Trophoblast cell (in vitro differentiated cells and primary cell): ENCODE data around the gene TFAM.

Source experiments
- DNase-seq, 2 donors: peaks; one replicate each; pipeline ENCODE4 v3.0.0-alpha.2; 2016
- H2AFZ ChIP-seq: 2 replicates; pipeline ENCODE4 v1.6.1; 2013; ENCODE audit warnings: low read length, moderate library complexity, mild to moderate bottlenecking; ENCODE audit not compliant: insufficient read depth, poor library complexity
- H2AK5ac ChIP-seq: 2 replicates; pipeline ENCODE4 v1.6.1; 2013; ENCODE audit warnings: mild to moderate bottlenecking, low read length
- H2BK120ac ChIP-seq: 2 replicates; pipeline ENCODE4 v1.6.1; 2013; ENCODE audit warnings: low read length, mild to moderate bottlenecking, moderate library complexity; ENCODE audit not compliant: insufficient read depth, poor library complexity
- H2BK12ac ChIP-seq: 2 replicates; pipeline ENCODE4 v1.6.1; 2013; ENCODE audit warnings: mild to moderate bottlenecking, low read length, moderate library complexity
- H2BK5ac ChIP-seq: 2 replicates; pipeline ENCODE4 v1.6.1; 2013; ENCODE audit warnings: low read length, low read depth, moderate library complexity, mild to moderate bottlenecking; ENCODE audit not compliant: poor library complexity
- H3K14ac ChIP-seq: 2 replicates; pipeline ENCODE4 v1.6.1; 2013; ENCODE audit warnings: mild to moderate bottlenecking, low read length
- H3K18ac ChIP-seq: 2 replicates; pipeline ENCODE4 v1.6.1; 2013; ENCODE audit warnings: mild to moderate bottlenecking, low read length
- H3K23ac ChIP-seq: 2 replicates; pipeline ENCODE4 v1.6.1; 2013; ENCODE audit warnings: low read length
- H3K27ac ChIP-seq: 2 replicates; pipeline ENCODE4 v1.5.1; 2013; ENCODE audit warnings: low read depth, mild to moderate bottlenecking, inconsistent platforms, low read length, moderate library complexity
- H3K27me3 ChIP-seq: 2 replicates; pipeline ENCODE4 v1.6.1; 2013; ENCODE audit warnings: inconsistent platforms, mild to moderate bottlenecking, low read length, moderate library complexity; ENCODE audit not compliant: insufficient read depth
- H3K36me3 ChIP-seq, 2 experiments: 1 replicate in 1 of 2; 2 replicates in 1 of 2; pipeline ENCODE4 v1.6.1; 2013; ENCODE audit warnings: low read length in 2 of 2, mild to moderate bottlenecking in 2 of 2, moderate library complexity in 1 of 2; ENCODE audit not compliant: insufficient read depth in 2 of 2, control insufficient read depth in 1 of 2
- H3K4ac ChIP-seq: 2 replicates; pipeline ENCODE4 v1.6.1; 2013; ENCODE audit warnings: low read depth, mild to moderate bottlenecking, low read length, moderate library complexity
- H3K4me1 ChIP-seq, 2 experiments: 1 replicate in 1 of 2; 2 replicates in 1 of 2; pipeline ENCODE4 v1.6.1; 2013; ENCODE audit warnings: low read length in 2 of 2, mild to moderate bottlenecking in 2 of 2, moderate library complexity in 1 of 2; ENCODE audit not compliant: insufficient read depth in 2 of 2, control insufficient read depth in 1 of 2
- H3K4me2 ChIP-seq: 2 replicates; pipeline ENCODE4 v1.6.1; 2013; ENCODE audit warnings: inconsistent platforms, mild to moderate bottlenecking, low read length, moderate library complexity
- H3K4me3 ChIP-seq: 2 replicates; pipeline ENCODE4 v1.5.1; 2013; ENCODE audit warnings: mild to moderate bottlenecking, low read depth, low read length, inconsistent platforms
- H3K79me1 ChIP-seq: one replicate; pipeline ENCODE4 v1.6.1; 2013; ENCODE audit warnings: low read length
- H3K79me2 ChIP-seq: 2 replicates; pipeline ENCODE4 v1.6.1; 2013; ENCODE audit warnings: low read length, mild to moderate bottlenecking; ENCODE audit not compliant: control insufficient read depth, insufficient read depth, poor library complexity
- H3K9ac ChIP-seq: 2 replicates; pipeline ENCODE4 v1.6.1; 2013; ENCODE audit warnings: mild to moderate bottlenecking, low read length
- H3K9me3 ChIP-seq: 2 replicates; pipeline ENCODE4 v1.6.1; 2013; ENCODE audit warnings: low read depth, mild to moderate bottlenecking, control low read depth, inconsistent platforms, low read length; ENCODE audit not compliant: insufficient read depth
- H4K12ac ChIP-seq: 2 replicates; pipeline ENCODE4 v1.6.1; 2013; ENCODE audit warnings: low read depth, mild to moderate bottlenecking, low read length, moderate library complexity
- H4K8ac ChIP-seq: 2 replicates; pipeline ENCODE4 v1.6.1; 2013; ENCODE audit warnings: low read depth, mild to moderate bottlenecking, low read length, moderate library complexity
- H4K91ac ChIP-seq: one replicate; pipeline ENCODE4 v1.6.1; 2013; ENCODE audit warnings: low read depth, mild to moderate bottlenecking, low read length, moderate library complexity
- WGBS: extraction: QIAGEN DNeasy Blood & Tissue Kit; methylation state at CpG from one replicate; pipeline ENCODE4 v1.1.7; 2013; ENCODE audit warnings: missing lambda C conversion rate; ENCODE audit not compliant: insufficient read length, insufficient coverage; ENCODE audit errors: extremely low coverage; 5-methylcytosine and 5-hydroxymethylcytosine counted together

The TFAM gene

GRCh38 chr10:58351616-58352578, 33.3 kb upstream of the TFAM start:
- Histone ChIP-seq H2BK5ac (no peak overlapping the region), H3K23ac (no peak overlapping the region), H4K12ac (no peak overlapping the region), H4K8ac (no peak overlapping the region), H3K9me3 (no peaks in the 10 kb centered on the region), H3K27me3 (no peaks in the 10 kb centered on the region), H2BK120ac (no peak overlapping the region), H3K14ac (no peak overlapping the region), H3K18ac (no peak overlapping the region), H3K4me3 (no peak overlapping the region), H2AK5ac (no peak overlapping the region), H3K4me2 (no peak overlapping the region), H3K79me1 (no peaks in the 10 kb centered on the region), H3K27ac (no peak overlapping the region), H3K4ac (no peak overlapping the region), H3K36me3 (no peaks in the 10 kb centered on the region), H3K79me2 (no peaks in the 10 kb centered on the region), H3K9ac (no peak overlapping the region), H4K91ac (no peak overlapping the region), H2AFZ (no peak overlapping the region), H2BK12ac (no peak overlapping the region), H3K4me1 (no peaks in the 10 kb centered on the region)
- WGBS: no CpG with 5 or more reads among the region's 7 CpGs
- no peak for DNase-seq

GRCh38 chr10:58352956-58353610, 32.1 kb upstream of the TFAM start:
- H3K79me2 ChIP-seq: no peaks in the 10 kb centered on the region
- no peak overlapping the region for H4K12ac ChIP-seq
- no peak overlapping the region for H2BK5ac ChIP-seq
- H3K9me3 ChIP-seq: no peaks in the 10 kb centered on the region
- no CpG with 5 or more reads among the region's 2 CpGs for WGBS
- H2BK12ac ChIP-seq: no peak overlapping the region
- H3K36me3 ChIP-seq: no peaks in the 10 kb centered on the region
- H3K79me1 ChIP-seq: no peaks in the 10 kb centered on the region
- no peak overlapping the region for H2BK120ac ChIP-seq
- no peak overlapping the region for H3K23ac ChIP-seq
- H3K18ac ChIP-seq: no peak overlapping the region
- no peak overlapping the region for H3K27ac ChIP-seq
- no peak overlapping the region for H3K4ac ChIP-seq
- H3K4me2 ChIP-seq: no peak overlapping the region
- H3K27me3 ChIP-seq: no peaks in the 10 kb centered on the region
- no peak for DNase-seq
- no peak overlapping the region for H3K14ac ChIP-seq
- H3K4me1 ChIP-seq: no peaks in the 10 kb centered on the region
- H3K4me3 ChIP-seq: no peak overlapping the region
- no peak overlapping the region for H3K9ac ChIP-seq
- no peak overlapping the region for H2AK5ac ChIP-seq
- H4K91ac ChIP-seq: no peak overlapping the region
- no peak overlapping the region for H4K8ac ChIP-seq
- H2AFZ ChIP-seq: no peak overlapping the region

GRCh38 chr10:58356756-58357155, 28.5 kb upstream of the TFAM start:
- Histone ChIP-seq H2AFZ (no peak overlapping the region), H3K27me3 (no peaks in the 10 kb centered on the region)

GRCh38 chr10:58358314-58358933, 26.8 kb upstream of the TFAM start:
- Histone ChIP-seq H2BK5ac (no peak overlapping the region), H3K4me1 (peaks cover 2 to 3% of the 10 kb centered on the region in 2 experiments), H2BK12ac (no peak overlapping the region), H3K14ac (no peak overlapping the region), H3K79me2 (no peaks in the 10 kb centered on the region), H3K4ac (no peak overlapping the region), H4K12ac (no peak overlapping the region), H2BK120ac (no peak overlapping the region), H3K79me1 (no peaks in the 10 kb centered on the region), H3K27ac (no peak overlapping the region), H3K27me3 (no peaks in the 10 kb centered on the region), H3K36me3 (no peaks in the 10 kb centered on the region), H3K23ac (no peak overlapping the region), H2AFZ (no peak overlapping the region), H4K8ac (no peak overlapping the region), H3K4me2 (no peak overlapping the region), H2AK5ac (no peak overlapping the region), H4K91ac (no peak overlapping the region), H3K9ac (no peak overlapping the region), H3K9me3 (no peaks in the 10 kb centered on the region), H3K4me3 (no peak overlapping the region), H3K18ac (no peak overlapping the region)
- no peak for DNase-seq
- WGBS: no CpG with 5 or more reads among the region's 4 CpGs

More at GRCh38 chr10:58356756-58357155, 28.5 kb upstream of the TFAM start:
- no peak overlapping the region for H3K4me2 ChIP-seq
- H4K8ac ChIP-seq: no peak overlapping the region
- no peak overlapping the region for H2AK5ac ChIP-seq
- H3K18ac ChIP-seq: no peak overlapping the region
- H3K14ac ChIP-seq: no peak overlapping the region
- H2BK12ac ChIP-seq: no peak overlapping the region
- H3K79me2 ChIP-seq: no peaks in the 10 kb centered on the region
- no peak overlapping the region for H4K12ac ChIP-seq
- no peaks in the 10 kb centered on the region for H3K9me3 ChIP-seq
- DNase-seq: no peak
- H3K79me1 ChIP-seq: no peaks in the 10 kb centered on the region
- no peak overlapping the region for H3K9ac ChIP-seq
- H3K36me3 ChIP-seq: no peaks in the 10 kb centered on the region
- H2BK5ac ChIP-seq: no peak overlapping the region
- no peak overlapping the region for H2BK120ac ChIP-seq
- no peak overlapping the region for H3K23ac ChIP-seq
- no CpG with 5 or more reads among the region's 2 CpGs for WGBS
- peaks cover 2 to 3% of the 10 kb centered on the region in 2 experiments for H3K4me1 ChIP-seq
- H3K4me3 ChIP-seq: no peak overlapping the region
- no peak overlapping the region for H4K91ac ChIP-seq
- H3K4ac ChIP-seq: no peak overlapping the region
- no peak overlapping the region for H3K27ac ChIP-seq
